Measurements from ENCODE around the gene TRMT5. TPM values are rescaled to one million over a fixed set of nuclear protein-coding genes. Genes with fewer than 3 reads are reported as not detected.
A peak's percentile ranks its signal among the peaks of the same experiment; 100 is the strongest.

TRMT5 gene
- total RNA-seq, 2 experiments from 2014 or later: 7.0 to 14.5 TPM

- ChIA-PET POLR2A (interaction anchor here (0.8 kb wide), 1 partner anchor 759 kb away, joined by 4 read pairs; no protein-coding TSS in a partner anchor), CTCF (ENCODE audit: unreplicated experiment) (no interaction called here)
- no peaks in the 10 kb centered on the region for H4K20me1 ChIP-seq (ENCODE audit: insufficient read depth, low read length)
- H3K79me2 ChIP-seq (ENCODE audit: insufficient read depth, low read depth, low read length): no peaks in the 10 kb centered on the region
- no peak overlapping the region for H3K27ac ChIP-seq (ENCODE audit: low read depth, low read length, poor library complexity, severe bottlenecking)
- H3K9me3 ChIP-seq (ENCODE audit: low read length): no peaks in the 10 kb centered on the region
- no peak overlapping the region for H2AFZ ChIP-seq (ENCODE audit: low read length)
- peaks cover 20% of the 10 kb centered on the region for H3K4me1 ChIP-seq (ENCODE audit: insufficient read depth, low read length, poor library complexity, severe bottlenecking)
- H3K4me3 ChIP-seq (ENCODE audit: low read depth, low read length, poor library complexity, severe bottlenecking): no peak overlapping the region
- H3K36me3 ChIP-seq (ENCODE audit: insufficient read depth, low read length): no peaks in the 10 kb centered on the region
- TF ChIP-seq CTCF (conservative IDR thresholded peaks at IDR 0.05; ENCODE audit: low read length) (peak; percentile 99), EZH2phosphoT487 (IDR thresholded peaks at IDR 0.05; ENCODE audit: borderline replicate concordance, low read depth, low read length) (no peak)
- intact Hi-C loops (cut with micrococcal nuclease; ENCODE audit: unreplicated experiment): loop anchor here (1.0 to 10.0 kb wide), 4 partner anchors 227 to 400 kb away; partner anchors contain the start of gene MNAT1
- BruUV-seq (replicated peaks): no TSS peak
- peak; percentile 81 for DNase-seq (ENCODE audit: low spot score)
- H3K4me2 ChIP-seq (ENCODE audit: low read length): 0 out of 2 replicates have a peak overlapping the region, but pooled peaks have one; percentile 11
- H3K9me2 ChIP-seq (ENCODE audit: insufficient read depth, low read length): no peaks in the 10 kb centered on the region
These were observed 44.7 kb upstream of the TRMT5 start for GRCh38 chr14:61025251-61026223.

DNA sequence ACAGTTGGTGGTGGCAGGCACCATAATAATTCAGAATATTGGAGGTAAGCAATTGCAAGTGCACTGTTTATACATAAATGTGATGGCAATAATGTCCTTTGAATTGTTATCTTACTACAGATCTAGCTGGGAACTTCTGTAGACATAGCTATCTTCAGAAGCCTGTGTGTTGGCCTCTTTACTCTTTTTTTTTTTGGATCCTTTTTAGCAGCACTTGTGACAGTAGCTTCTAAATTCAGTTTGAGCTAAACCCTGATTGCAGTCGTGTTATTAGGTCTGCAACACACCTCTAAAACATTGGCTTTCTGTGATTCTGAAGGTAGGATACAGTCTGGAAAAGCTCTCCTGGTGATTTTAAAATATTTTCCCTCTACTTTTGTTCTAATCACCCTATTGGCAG is 38.7 kb upstream of the TRMT5 start:
- no peak overlapping the region for H3K27ac ChIP-seq (ENCODE audit: low read depth, low read length, poor library complexity, severe bottlenecking)
- no peaks in the 10 kb centered on the region for H3K4me1 ChIP-seq (ENCODE audit: insufficient read depth, low read length, poor library complexity, severe bottlenecking)
- DNase-seq (ENCODE audit: low spot score): no peak
- no peaks in the 10 kb centered on the region for H3K36me3 ChIP-seq (ENCODE audit: insufficient read depth, low read length)
- ChIA-PET CTCF (ENCODE audit: unreplicated experiment) (interaction anchor here (0.6 kb wide), 1 partner anchor 642 kb away, joined by 4 read pairs; no protein-coding TSS in a partner anchor), POLR2A (interaction anchor here (0.9 to 1.0 kb wide), 2 partner anchors 11 to 17 kb away, joined by 3 to 5 read pairs; no protein-coding TSS in a partner anchor)
- no peaks in the 10 kb centered on the region for H3K9me2 ChIP-seq (ENCODE audit: insufficient read depth, low read length)
- H3K79me2 ChIP-seq (ENCODE audit: insufficient read depth, low read depth, low read length): no peaks in the 10 kb centered on the region
- TF ChIP-seq EZH2phosphoT487 (IDR thresholded peaks at IDR 0.05; ENCODE audit: borderline replicate concordance, low read depth, low read length) (no peak), CTCF (conservative IDR thresholded peaks at IDR 0.05; ENCODE audit: low read length) (no peak)
- no peaks in the 10 kb centered on the region for H3K9me3 ChIP-seq (ENCODE audit: low read length)
- no peak overlapping the region for H2AFZ ChIP-seq (ENCODE audit: low read length)
- H4K20me1 ChIP-seq (ENCODE audit: insufficient read depth, low read length): no peaks in the 10 kb centered on the region
- no TSS peak for BruUV-seq (replicated peaks)
- H3K4me3 ChIP-seq (ENCODE audit: low read depth, low read length, poor library complexity, severe bottlenecking): no peak overlapping the region
- no peak overlapping the region for H3K4me2 ChIP-seq (ENCODE audit: low read length)
- intact Hi-C loops (cut with micrococcal nuclease; ENCODE audit: unreplicated experiment): no loop called here
